Astrocyte (in vitro differentiated cells and primary cell): ENCODE results near the gene VAX1.
"Not testable (repeated sequence)": the region's sequence is repeated elsewhere in the genome, so short reads cannot be mapped to it uniquely, and the experiment has no call there.

Experiments used
- EZH2 ChIP-seq: IDR thresholded peaks from 2 replicates; pipeline ENCODE4 v1.6.1; 2012; ENCODE audit warnings: mild to moderate bottlenecking, low read length, inconsistent platforms; ENCODE audit not compliant: insufficient read depth
- TF ChIP-seq, protein P1 (sequence below): IDR thresholded peaks from 2 replicates; pipeline ENCODE4 v1.5.1; 2011; ENCODE audit warnings: low read depth, mild to moderate bottlenecking, inconsistent platforms, low read length, moderate library complexity; ENCODE audit not compliant: insufficient read depth

DNA sequence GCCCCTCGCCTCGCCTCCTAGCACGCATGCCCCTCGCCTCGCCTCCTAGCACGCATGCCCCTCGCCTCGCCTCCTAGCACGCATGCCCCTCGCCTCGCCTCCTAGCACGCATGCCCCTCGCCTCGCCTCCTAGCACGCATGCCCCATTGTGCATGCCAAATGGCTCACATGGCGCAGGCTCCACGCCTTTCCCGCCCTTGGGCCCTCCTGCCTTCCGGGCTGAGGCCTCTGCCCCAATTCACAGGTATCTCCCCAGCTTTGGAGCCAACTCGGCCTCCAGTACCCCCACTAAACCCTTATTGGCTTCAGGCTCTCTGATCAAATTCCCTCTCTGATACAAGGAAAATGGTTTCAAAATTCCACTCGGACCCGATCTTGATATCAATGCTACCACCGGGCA lies 11.4 kb downstream of the VAX1 start:
- TF ChIP-seq EZH2 = not testable (repeated sequence)
- TF ChIP-seq, protein P1, sequence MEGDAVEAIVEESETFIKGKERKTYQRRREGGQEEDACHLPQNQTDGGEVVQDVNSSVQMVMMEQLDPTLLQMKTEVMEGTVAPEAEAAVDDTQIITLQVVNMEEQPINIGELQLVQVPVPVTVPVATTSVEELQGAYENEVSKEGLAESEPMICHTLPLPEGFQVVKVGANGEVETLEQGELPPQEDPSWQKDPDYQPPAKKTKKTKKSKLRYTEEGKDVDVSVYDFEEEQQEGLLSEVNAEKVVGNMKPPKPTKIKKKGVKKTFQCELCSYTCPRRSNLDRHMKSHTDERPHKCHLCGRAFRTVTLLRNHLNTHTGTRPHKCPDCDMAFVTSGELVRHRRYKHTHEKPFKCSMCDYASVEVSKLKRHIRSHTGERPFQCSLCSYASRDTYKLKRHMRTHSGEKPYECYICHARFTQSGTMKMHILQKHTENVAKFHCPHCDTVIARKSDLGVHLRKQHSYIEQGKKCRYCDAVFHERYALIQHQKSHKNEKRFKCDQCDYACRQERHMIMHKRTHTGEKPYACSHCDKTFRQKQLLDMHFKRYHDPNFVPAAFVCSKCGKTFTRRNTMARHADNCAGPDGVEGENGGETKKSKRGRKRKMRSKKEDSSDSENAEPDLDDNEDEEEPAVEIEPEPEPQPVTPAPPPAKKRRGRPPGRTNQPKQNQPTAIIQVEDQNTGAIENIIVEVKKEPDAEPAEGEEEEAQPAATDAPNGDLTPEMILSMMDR = not testable (repeated sequence)
